NCI-H2029 (cell line): ENCODE results near the gene CD84.
"Not testable (repeated sequence)": the region's sequence is repeated elsewhere in the genome, so short reads cannot be mapped to it uniquely, and the experiment has no call there.

Source experiments
- DNase-seq: peaks from one replicate; lab custom pipeline; 2025; lab: John Stamatoyannopoulos, UW

The CD84 gene, protein sequence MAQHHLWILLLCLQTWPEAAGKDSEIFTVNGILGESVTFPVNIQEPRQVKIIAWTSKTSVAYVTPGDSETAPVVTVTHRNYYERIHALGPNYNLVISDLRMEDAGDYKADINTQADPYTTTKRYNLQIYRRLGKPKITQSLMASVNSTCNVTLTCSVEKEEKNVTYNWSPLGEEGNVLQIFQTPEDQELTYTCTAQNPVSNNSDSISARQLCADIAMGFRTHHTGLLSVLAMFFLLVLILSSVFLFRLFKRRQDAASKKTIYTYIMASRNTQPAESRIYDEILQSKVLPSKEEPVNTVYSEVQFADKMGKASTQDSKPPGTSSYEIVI

DNA sequence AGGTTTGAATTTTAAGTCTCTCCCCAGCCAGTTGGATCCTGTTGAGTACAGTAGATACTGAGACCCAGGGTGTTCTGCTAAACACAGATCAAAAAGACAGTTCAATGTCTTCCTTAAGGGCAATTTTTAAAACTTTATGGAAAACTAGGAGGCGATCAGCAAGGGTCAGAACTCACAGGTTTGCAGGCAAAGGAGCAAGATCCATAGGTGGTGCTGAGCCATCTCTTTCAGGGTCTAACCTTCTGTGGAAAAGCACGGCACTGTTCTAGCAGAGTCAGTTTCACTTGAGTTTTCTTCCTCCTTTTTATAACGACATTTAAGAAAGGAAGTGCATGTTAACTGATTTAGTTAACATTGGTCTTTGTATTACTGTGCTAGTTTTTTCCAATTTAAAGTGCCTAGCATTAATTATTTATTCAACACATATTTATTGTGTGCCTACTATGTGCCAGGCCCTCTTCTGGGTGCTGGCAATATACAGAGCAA, at the start of gene CD84:
Gene CD84 (minus strand): TSS at position 281 of the 486 bp plus-strand sequence. CDS start 59 bp downstream, at position 222.
- no peak for DNase-seq

GRCh38 chr1:160628799-160629263, 49.5 kb upstream of the CD84 start:
- DNase-seq, result no peak

DNA sequence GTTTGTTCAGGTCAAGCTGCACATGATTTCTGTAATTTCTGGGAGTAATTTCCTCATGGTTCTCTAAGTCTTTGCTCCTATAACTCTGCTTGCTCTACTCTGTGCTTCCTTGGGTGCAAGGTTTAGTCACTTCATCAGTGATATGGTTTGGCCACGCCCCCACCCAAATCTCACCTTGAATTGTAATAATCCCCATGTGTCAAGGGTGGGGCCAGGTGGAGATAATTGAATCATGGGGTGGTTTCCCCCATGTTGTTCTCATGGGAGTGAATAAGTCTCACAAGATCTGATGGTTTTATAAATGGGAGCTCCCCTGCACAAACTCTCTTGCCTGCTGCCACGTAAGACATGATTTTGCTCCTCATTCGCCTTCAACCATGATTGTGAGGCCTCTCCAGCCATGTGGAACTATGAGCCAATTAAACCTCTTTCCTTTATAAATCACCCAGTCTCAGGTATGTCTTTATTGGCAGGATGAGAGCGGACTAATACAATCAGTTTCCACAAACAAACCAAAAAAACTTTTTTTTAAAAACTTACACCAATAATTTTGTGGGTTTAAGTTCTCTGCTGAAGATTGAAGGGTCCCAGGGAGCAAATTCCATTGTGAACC, 48.5 kb upstream of the CD84 start:
- not testable (repeated sequence) for DNase-seq

DNA sequence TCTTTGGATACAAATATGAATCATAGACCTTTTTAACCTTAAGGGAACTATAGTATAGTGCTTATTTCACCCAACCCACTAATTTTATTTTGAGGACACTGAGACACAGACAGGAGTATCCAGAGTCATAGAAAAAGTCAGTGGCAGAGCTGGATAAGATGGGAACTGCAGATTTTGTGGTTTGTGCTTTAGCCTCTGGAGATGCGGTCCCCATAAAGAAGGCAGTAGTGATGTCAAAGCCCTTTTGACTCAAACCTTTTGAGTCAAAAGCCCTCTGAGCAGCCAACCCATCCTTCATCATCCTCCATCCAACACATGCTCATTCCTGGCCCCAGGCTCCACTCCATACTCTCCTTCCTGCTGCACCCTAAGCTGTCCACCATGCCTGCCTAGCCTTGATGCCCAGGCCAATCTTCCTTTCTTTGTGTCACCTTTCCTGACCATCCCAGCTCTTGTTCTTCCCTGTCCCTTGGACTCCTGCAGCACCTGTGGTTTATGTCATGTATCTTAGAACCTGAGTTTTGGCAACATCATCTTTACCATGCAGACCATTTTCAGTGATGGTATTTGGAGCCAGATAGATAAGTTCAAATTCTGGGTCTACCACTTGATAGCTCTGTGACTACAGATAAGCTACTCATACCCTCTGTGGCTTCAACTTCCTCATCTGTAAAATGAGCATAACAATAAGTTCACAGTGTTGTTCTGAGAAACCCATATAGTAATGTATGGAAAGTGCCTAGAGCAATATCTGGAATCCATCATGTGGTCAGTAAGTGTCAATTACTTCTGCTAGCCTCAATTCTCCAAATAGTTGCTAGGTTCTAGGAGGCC, 47.4 kb upstream of the CD84 start:
- DNase-seq, result no peak

- no peak for DNase-seq
Observed at GRCh38 chr1:160625725-160626498, 46.6 kb upstream of the CD84 start.

DNA sequence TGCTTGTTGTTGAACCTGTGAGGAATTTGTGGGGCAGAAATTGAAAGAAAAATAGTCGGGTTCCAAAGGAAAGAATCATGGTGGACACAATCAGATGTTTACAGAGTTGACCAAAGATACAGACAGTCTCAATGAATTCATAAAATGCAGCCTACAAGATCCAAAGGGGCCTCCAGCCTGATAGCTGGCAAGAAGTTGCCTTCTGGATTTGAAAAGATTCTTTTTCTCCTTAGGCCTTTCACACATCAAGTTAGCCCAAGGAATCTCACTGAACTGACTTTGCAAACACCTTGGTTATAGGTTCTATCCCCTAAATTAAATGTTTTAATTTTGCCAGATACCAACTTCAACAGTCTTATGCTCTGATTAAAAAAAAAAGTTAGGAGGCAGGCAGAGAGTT, 46.0 kb upstream of the CD84 start:
- no peak for DNase-seq

DNA sequence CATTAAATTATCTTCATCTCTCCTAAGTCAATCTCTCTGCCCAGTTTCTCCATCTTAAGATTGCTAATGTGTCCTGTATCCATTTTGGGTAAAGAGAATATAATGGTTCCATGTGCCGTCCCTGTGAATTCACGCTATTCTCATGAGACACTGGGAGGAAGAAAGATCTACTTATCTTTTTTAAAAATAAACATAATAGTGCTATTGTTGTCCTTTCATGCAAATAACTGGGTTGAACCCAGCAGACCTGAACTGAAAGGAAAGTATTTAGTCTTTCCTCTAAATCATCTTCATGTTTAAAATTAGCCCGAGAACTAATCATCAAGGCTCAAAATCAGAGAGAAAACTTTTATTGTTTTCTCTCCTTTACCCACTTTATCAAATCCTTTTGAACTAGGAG, 45.2 kb upstream of the CD84 start:
- no peak for DNase-seq

DNA sequence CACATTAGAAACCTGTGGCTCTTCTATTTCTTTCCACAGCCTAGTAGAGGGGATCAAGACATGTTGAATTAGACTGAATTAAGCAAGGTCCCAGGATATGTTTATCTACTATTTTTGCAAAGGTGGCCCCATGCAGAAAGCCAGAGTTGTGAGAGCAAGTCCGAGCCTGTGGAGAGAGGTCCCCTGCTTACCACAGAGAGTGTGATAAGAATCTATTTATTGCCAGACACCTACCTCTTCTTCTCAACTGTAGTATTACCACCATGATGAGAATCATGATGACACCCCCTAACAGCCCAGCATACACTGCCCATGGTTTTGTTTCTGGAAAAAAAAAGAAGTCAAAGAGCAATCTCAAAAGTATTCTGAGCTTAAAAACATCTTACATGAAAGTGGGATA, 44.6 kb upstream of the CD84 start:
- DNase-seq, result no peak

- DNase-seq, result no peak
Observed at GRCh38 chr1:160623227-160623633, 43.9 kb upstream of the CD84 start.

DNA sequence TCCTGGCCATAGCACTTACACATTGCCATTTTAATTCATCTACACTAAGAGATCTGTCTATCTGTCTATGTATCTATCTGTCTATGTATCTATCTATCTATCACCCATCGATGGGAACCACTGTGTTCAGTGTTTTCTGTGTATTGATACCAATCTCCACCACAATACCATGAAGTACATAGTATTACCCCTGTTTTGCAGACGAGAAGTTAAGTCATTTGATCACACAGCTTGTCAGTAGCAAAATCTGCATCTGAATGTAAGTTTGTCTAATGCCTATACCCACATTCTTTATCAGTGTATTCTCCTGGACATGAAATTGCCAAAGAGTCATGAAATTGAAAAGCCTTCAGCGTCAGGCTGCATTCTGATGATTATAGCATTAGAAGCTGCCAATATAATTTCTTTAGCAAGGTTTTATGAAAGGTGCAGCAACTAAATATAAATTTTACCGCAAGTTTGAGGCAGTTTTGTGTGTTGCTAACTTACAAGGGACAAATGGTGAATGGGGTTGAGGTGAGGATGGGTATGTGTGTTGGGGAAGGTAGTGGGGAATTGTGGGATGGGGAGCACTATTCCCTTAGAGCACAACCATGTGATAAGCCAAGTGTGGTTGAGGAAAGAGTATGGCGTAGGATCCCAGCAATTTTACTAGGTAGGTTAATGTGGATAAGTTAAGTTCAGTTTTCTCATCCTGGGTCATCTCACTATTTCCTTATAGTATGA, 43.4 kb upstream of the CD84 start:
- DNase-seq, result no peak

- no peak for DNase-seq
Observed at GRCh38 chr1:160621633-160622413, 42.5 kb upstream of the CD84 start.

- no peak for DNase-seq
Observed at GRCh38 chr1:160620942-160621632, 41.8 kb upstream of the CD84 start.

GRCh38 chr1:160619742-160620277, 40.5 kb upstream of the CD84 start:
- DNase-seq, result no peak

- DNase-seq, result no peak
Observed at GRCh38 chr1:160618763-160619274, 39.5 kb upstream of the CD84 start.

- no peak for DNase-seq
Observed at GRCh38 chr1:160618327-160618726, 39.0 kb upstream of the CD84 start.

DNA sequence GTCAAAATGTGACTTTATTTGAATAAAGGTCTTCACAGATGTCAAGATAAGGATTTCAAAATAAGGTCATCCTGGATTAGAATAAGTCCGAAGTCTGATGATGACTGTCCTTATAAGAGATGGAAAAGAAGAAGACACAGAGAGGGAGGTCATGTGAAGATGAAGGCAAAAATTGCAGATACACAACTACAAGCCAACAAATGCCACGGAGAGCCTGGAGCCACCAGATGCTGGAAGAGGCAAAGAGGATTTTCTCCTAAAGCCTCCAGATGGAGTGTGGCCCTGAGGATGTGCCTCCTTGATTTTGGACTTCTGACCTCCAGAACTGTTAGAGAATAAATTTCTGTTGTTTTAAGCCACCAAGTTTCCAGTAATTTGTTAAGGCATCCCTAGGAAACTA, 36.4 kb upstream of the CD84 start:
- no peak for DNase-seq

- DNase-seq, result no peak
Observed at GRCh38 chr1:160614410-160614809, 35.1 kb upstream of the CD84 start.

GRCh38 chr1:160612613-160613218, 33.4 kb upstream of the CD84 start:
- DNase-seq, result no peak
